IMR-90 (cell line): Measurements from ENCODE around the gene FXN. TPM values are rescaled to one million over a fixed set of nuclear protein-coding genes. Genes with fewer than 3 reads are reported as not detected.

Experiments
- ATAC-seq: fragments of 200-7000 bp; cut with Tn5 transposase; 2 replicates; pipeline ENCODE4 v1.9.1; 2020; ENCODE audit warnings: low read depth, mild to moderate bottlenecking, moderate library complexity
- BruUV-seq: library from RNA; stranded (reverse); fragments of 400-500 nt; replicated peaks from 2 replicates; lab custom pipeline; 2021; lab: Mats Ljungman, UMichigan
- CTCF ChIA-PET: fragments of 300-600 bp; formaldehyde crosslinking; extraction: SDS; loops from one replicate; lab custom pipeline; 2021; ENCODE audit warnings: antibody characterized with exemption; lab: Yijun Ruan, JAX
- POLR2A ChIA-PET: fragments of 300-600 bp; sonication (Branson Sonifier 250); formaldehyde crosslinking; loops from one replicate; lab custom pipeline; 2022; ENCODE audit warnings: antibody characterized with exemption; ENCODE audit not compliant: unreplicated experiment; lab: Charles Lee
- DNase-seq: peaks from one replicate; pipeline ENCODE4 v3.0.0; 2013
- H2AFZ ChIP-seq: replicated peaks from 2 replicates; pipeline ENCODE3; 2013; ENCODE audit warnings: low read length, mild to moderate bottlenecking; ENCODE audit not compliant: poor library complexity
- H2AK5ac ChIP-seq: 2 replicates; pipeline ENCODE4 v1.6.1; 2013; ENCODE audit warnings: low read depth, low read length, inconsistent platforms
- H2AK9ac ChIP-seq: replicated peaks from 2 replicates; pipeline ENCODE3; 2013; ENCODE audit warnings: mild to moderate bottlenecking, low read depth, low read length, moderate library complexity; ENCODE audit not compliant: poor library complexity
- H2BK120ac ChIP-seq: 2 replicates; pipeline ENCODE4 v1.6.1; 2013; ENCODE audit warnings: low read depth, low read length, inconsistent platforms
- H2BK15ac ChIP-seq: 3 replicates; pipeline ENCODE4 v1.6.1; 2013; ENCODE audit warnings: low read depth, low read length, inconsistent platforms
- H2BK20ac ChIP-seq: 2 replicates; pipeline ENCODE4 v1.6.1; 2013; ENCODE audit warnings: low read depth, mild to moderate bottlenecking, inconsistent platforms, low read length, moderate library complexity
- H2BK5ac ChIP-seq: 2 replicates; pipeline ENCODE4 v1.6.1; 2013; ENCODE audit warnings: mild to moderate bottlenecking, low read depth, low read length, inconsistent platforms; ENCODE audit not compliant: poor library complexity, severe bottlenecking
- H3K14ac ChIP-seq: replicated peaks from 2 replicates; pipeline ENCODE4 v1.6.1; 2013; ENCODE audit warnings: low read depth, low read length, inconsistent platforms
- H3K18ac ChIP-seq: 2 replicates; pipeline ENCODE4 v1.6.1; 2013; ENCODE audit warnings: low read depth, low read length, control low read depth
- H3K23ac ChIP-seq: 2 replicates; pipeline ENCODE4 v1.6.1; 2013; ENCODE audit warnings: low read depth, low read length, inconsistent platforms
- H3K27ac ChIP-seq: 2 replicates; pipeline ENCODE4 v1.5.1; 2013; ENCODE audit warnings: mild to moderate bottlenecking, control low read depth, low read length; ENCODE audit not compliant: insufficient read depth
- H3K27me3 ChIP-seq: 2 replicates; pipeline ENCODE4 v1.6.1; 2013; ENCODE audit warnings: low read length; ENCODE audit not compliant: control insufficient read depth, insufficient read depth
- H3K36me3 ChIP-seq: 2 replicates; pipeline ENCODE4 v1.6.1; 2013; ENCODE audit warnings: low read length, mixed read lengths; ENCODE audit not compliant: control insufficient read depth, insufficient read depth
- H3K4ac ChIP-seq: 2 replicates; pipeline ENCODE4 v1.6.1; 2013; ENCODE audit warnings: low read depth, low read length, inconsistent platforms
- H3K4me1 ChIP-seq: 2 replicates; pipeline ENCODE4 v1.6.1; 2013; ENCODE audit warnings: low read length, mixed read lengths; ENCODE audit not compliant: control insufficient read depth, insufficient read depth
- H3K4me2 ChIP-seq: 2 replicates; pipeline ENCODE4 v1.6.1; 2013; ENCODE audit warnings: low read depth, mild to moderate bottlenecking, control low read depth, low read length, moderate library complexity
- H3K4me3 ChIP-seq: 2 replicates; pipeline ENCODE4 v1.5.1; 2013; ENCODE audit warnings: low read depth, mild to moderate bottlenecking, control low read depth, low read length, moderate library complexity; ENCODE audit not compliant: insufficient read depth
- H3K56ac ChIP-seq: 2 replicates; pipeline ENCODE4 v1.6.1; 2013; ENCODE audit warnings: low read length, inconsistent platforms; ENCODE audit not compliant: insufficient read depth; ENCODE audit errors: extremely low read depth
- H3K79me1 ChIP-seq, 2 experiments: 2 replicates each; pipeline ENCODE4 v1.6.1; 2013; ENCODE audit warnings: low read length in 2 of 2, inconsistent platforms in 1 of 2, low read depth in 1 of 2
- H3K9ac ChIP-seq: 2 replicates; pipeline ENCODE4 v1.6.1; 2013; ENCODE audit warnings: low read depth, low read length, control low read depth
- H3K9me1 ChIP-seq: 2 replicates; pipeline ENCODE4 v1.6.1; 2013; ENCODE audit warnings: low read length, inconsistent platforms; ENCODE audit not compliant: insufficient read depth
- H3K9me3 ChIP-seq: 2 replicates; pipeline ENCODE4 v1.6.1; 2013; ENCODE audit warnings: low read length; ENCODE audit not compliant: control insufficient read depth, insufficient read depth
- H4K20me1 ChIP-seq: 2 replicates; pipeline ENCODE4 v1.6.1; 2013; ENCODE audit warnings: low read length, inconsistent platforms; ENCODE audit not compliant: insufficient read depth
- H4K5ac ChIP-seq: 2 replicates; pipeline ENCODE4 v1.6.1; 2013; ENCODE audit warnings: mild to moderate bottlenecking, low read depth, low read length, control low read depth
- H4K8ac ChIP-seq, 2 experiments: 2 replicates each; pipeline ENCODE4 v1.6.1; 2013; ENCODE audit warnings: low read depth in 2 of 2, low read length in 2 of 2, control low read depth in 1 of 2, inconsistent platforms in 1 of 2
- H4K91ac ChIP-seq: 2 replicates; pipeline ENCODE4 v1.6.1; 2013; ENCODE audit warnings: low read depth, low read length, inconsistent platforms; ENCODE audit not compliant: insufficient read depth
- BHLHE40 ChIP-seq: fragments of 150-350 bp; IDR thresholded peaks from 2 replicates; pipeline ENCODE4 v1.6.1; 2016; ENCODE audit warnings: mild to moderate bottlenecking, low read depth, low read length
- RAD21 ChIP-seq: IDR thresholded peaks from 2 replicates; pipeline ENCODE4 v1.6.1; 2012; ENCODE audit warnings: low read length, improper control_type of control experiment
- WGBS, 2 experiments: methylation state at CpG; one replicate each; pipeline versions ENCODE4 v1.1.5 to v1.1.7; 2013; ENCODE audit warnings: missing lambda C conversion rate in 2 of 2; ENCODE audit not compliant: insufficient read length in 1 of 2; ENCODE audit errors: extremely low coverage in 2 of 2; 5-methylcytosine and 5-hydroxymethylcytosine counted together
- dilution Hi-C: fragments of 300-500 bp; cut with HindIII; formaldehyde crosslinking; loops from one replicate; pipeline ENCODE4 v1.14.3; 2018; ENCODE audit warnings: low sequenced_read_pairs; ENCODE audit not compliant: unreplicated experiment
- in situ Hi-C: fragments of 300-500 bp; cut with MboI; formaldehyde crosslinking; loops from 3 replicates; pipeline ENCODE4 v1.14.3; 2019; ENCODE audit warnings: low sequenced_read_pairs, inconsistent platforms, mixed read lengths
- intact Hi-C: fragments of 100-400 bp; cut with micrococcal nuclease; formaldehyde crosslinking; loops from 2 replicates; pipeline ENCODE4 v1.10.0; 2022
- polyA plus RNA-seq, 3 experiments: library from polyadenylated mRNA; depleted of rRNA; stranded (reverse); fragments of >200 nt; gene quantifications; 2 replicates each; pipeline ENCODE4 v1.2.3, GENCODE V29; 2012; ENCODE audit warnings: low replicate concordance in 1 of 3
- total RNA-seq: library from RNA; depleted of rRNA; stranded (reverse); fragments of >200 nt; gene quantifications from 2 replicates; pipeline ENCODE4 v1.2.3, GENCODE V29; 2012

FXN gene
- total and polyA plus RNA-seq, 2 of the 4 experiments (the other 2 are of a cell fraction) = 3.9 to 18.1 TPM

GRCh38 chr9:69046723-69047122 lies 11.2 kb downstream of the FXN start:
- Histone ChIP-seq H3K4me1 (peaks cover 8% of the 10 kb centered on the region), H4K91ac (no peak overlapping the region), H2BK15ac (no peak overlapping the region), H3K4me2 (no peak overlapping the region), H3K18ac (no peak overlapping the region), H4K8ac (no peak overlapping the region), H2BK120ac (no peak overlapping the region), H3K27ac (no peak overlapping the region), H3K27me3 (no peaks in the 10 kb centered on the region), H3K36me3 (peaks cover 16% of the 10 kb centered on the region), H2AK9ac (peak overlapping the region; percentile 19), H2BK20ac (no peak overlapping the region), H3K9me1 (no peaks in the 10 kb centered on the region; the same call in 1 of the 2 replicates), H3K9me3 (no peaks in the 10 kb centered on the region), H3K4me3 (no peak overlapping the region), H3K4ac (no peak overlapping the region), H3K56ac (no peak overlapping the region), H3K9ac (no peak overlapping the region), H3K14ac (no peak overlapping the region), H3K23ac (no peak overlapping the region), H4K5ac (no peak overlapping the region), H4K20me1 (no peaks in the 10 kb centered on the region; the same call in 1 of the 2 replicates), H2AFZ (no peak overlapping the region), H3K79me1 (peaks cover 2 to 15% of the 10 kb centered on the region in 2 experiments), H2AK5ac (no peak overlapping the region), H2BK5ac (no peak overlapping the region)
- intact Hi-C loops = no loop called here
- no TSS peak for BruUV-seq
- no peak for TF ChIP-seq RAD21
- no peak for TF ChIP-seq BHLHE40
- POLR2A ChIA-PET = no interaction called here
- WGBS, 2 experiments = no CpG with 5 or more reads among the region's 4 CpGs
- no peak for DNase-seq
- no peak for ATAC-seq
- in situ Hi-C loops = no loop called here
- CTCF ChIA-PET = no interaction called here
- dilution Hi-C loops = no loop called here
